GM21423 (cell line): ENCODE measurements around the gene UMAD1.

Experiments
- ATAC-seq: cut with Tn5 transposase; IDR thresholded peaks from one replicate; pipeline ENCODE4 v1.9.1; 2021; ENCODE audit warnings: mild to moderate bottlenecking, moderate library complexity; ENCODE audit not compliant: unreplicated experiment

The UMAD1 gene

GRCh38 chr7:7761974-7762779 lies 121.6 kb downstream of the UMAD1 start:
- peak; percentile 58 for ATAC-seq

DNA sequence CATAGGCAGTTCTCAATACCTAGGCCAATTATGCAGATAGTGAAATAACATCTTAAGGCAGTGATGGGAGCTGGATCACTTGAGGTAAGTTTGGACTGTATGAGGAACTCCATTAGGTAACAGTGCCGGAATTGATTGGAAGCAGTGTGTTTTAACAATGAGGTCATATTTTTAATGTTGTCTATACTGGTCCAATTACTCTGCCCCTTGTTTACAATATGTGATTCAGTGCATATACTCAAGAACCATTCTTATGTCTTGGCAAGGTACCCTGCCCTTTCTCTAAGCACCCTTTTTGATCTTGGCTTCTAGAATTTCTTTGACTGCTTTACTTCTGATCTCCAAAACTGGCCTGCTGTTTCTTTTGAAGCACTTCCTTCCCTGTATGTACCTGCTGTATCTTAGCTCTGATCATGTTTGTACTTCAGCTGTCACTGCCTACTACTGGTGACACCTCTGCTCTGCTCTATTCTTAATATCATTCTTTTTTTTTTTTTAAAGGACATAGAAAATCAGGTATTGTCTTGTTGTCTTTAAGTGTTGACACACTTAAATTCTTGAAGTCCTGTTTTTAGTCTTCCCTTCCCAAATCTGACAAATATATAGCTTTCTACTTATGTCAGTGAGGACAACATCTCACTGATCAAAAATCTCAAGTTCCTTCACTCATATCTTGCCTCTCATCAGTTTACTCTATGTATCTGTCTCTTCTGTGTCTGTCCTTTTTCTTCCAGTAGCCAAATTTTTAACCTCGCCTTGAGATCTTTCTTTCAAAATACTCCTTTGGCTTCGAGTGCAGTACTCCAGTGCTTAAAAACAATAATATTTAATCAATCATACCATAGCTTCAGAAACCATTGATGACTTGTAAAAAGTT lies 124.2 kb downstream of the UMAD1 start:
- ATAC-seq, result no peak

DNA sequence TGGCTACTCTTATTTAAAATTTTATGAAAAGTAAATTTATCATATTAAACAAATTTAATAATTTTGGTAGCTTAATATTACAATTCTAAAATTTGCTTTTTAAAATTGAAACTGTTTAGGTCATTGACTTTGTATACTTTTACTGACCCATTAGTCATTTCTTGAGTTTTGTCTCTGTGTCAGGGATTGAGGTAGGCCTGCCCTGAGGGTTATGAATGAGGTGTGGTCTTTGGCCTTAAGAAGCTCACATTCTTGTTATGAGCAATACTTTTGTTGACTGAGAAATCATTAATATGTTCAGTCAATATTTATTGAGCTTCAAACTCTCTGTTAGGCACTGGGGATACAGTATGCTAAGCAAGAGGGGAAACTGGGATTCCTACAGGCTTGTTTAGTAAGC lies 124.9 kb downstream of the UMAD1 start:
- ATAC-seq, result peak; percentile 67

GRCh38 chr7:7766671-7767070 lies 126.1 kb downstream of the UMAD1 start:
- ATAC-seq, result no peak

DNA sequence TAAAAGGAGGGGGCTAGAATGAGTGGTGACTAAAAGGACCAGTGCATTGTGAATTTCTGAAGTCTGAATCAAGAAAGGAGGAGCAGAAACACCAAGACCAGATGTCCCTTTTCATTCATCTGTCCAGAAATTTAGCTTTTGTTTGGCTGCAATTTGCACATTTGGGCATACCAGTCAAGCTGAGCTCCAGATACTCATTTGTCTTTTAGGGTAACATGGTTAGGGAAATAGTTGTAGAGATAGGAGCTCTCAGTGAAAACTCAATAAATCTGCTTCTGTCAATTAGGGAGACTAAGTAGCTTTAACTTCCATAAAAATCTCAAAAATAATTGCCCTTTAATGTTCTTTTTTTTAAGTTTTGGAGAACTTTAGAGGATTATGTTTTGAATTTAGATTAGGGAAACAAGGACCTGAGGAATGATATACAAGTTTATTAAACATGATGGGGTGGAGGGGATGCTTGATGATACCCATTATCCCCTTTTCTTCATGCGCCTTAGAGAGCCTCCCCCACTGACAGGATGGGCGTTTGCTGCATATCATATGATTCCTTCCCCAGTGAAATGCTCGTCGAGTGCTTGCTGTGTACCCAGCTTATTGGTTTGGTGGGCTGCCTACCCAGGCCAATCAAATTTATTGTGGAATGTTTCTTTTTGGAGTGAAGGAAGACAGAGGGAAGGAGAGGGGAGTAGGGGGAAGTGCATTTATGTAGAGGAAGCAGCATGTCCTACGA lies 128.6 kb downstream of the UMAD1 start:
- no peak for ATAC-seq

- ATAC-seq, result no peak
Observed at GRCh38 chr7:7769710-7770627, 129.4 kb downstream of the UMAD1 start.

DNA sequence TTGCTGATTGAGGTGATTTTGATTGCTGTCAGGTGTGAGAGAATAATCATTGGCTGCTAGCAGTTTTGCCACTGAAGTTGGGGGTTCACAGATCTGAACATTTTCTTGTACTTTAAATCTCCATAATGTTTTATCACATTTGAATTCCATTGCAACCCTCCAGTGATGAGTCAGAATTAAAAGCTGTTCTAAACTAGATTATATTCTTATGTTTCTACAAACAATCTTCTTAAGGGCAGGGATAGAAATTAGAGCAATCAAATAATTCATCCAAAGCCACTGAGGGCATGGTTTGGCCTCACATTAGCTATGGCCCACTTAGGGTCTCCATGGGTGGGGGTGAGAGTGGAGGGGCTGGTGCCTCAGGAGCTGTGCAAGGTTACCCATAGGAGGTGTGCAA lies 130.9 kb downstream of the UMAD1 start:
- ATAC-seq, result no peak

DNA sequence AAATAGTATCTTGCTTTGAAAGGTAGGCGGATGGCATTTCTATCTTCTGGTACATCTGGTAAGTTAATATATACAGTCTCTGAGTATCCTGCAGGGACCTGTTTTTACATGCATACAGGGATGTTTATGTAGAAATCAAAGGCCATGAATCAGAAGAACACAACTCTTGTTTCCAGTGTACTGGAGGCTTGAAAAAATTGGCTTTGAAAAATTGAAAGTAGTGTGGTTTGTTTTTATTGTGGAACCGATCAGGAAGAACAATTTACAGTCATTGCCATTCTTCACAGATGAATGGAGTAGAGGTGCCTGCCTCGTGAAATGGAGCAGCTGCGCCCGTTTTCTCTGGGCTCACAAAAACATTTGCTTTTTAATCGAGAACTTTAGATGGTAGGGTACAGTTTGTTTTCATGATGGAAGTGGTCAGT lies 131.9 kb downstream of the UMAD1 start:
- no peak for ATAC-seq

GRCh38 chr7:7773334-7774309 lies 133.1 kb downstream of the UMAD1 start:
- ATAC-seq, result no peak

DNA sequence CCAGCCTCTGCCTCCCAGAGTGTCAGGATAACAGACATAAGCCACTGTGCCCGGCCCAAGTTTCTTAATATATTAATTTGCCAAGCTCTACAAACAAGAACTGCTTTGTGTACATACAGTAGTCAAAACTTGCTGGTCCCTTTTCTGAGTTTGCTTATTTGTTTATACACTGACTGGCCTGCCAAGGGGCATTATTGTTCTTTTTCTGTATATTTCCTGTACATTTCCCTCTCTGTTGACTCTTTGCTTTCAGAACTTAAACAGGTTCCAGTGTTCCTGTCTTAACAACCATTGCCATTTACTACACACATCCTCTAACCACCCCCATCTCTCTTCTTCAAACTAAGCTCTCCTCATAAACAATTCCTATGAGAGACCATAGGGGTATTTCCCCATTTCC lies 139.3 kb downstream of the UMAD1 start:
- no peak for ATAC-seq

DNA sequence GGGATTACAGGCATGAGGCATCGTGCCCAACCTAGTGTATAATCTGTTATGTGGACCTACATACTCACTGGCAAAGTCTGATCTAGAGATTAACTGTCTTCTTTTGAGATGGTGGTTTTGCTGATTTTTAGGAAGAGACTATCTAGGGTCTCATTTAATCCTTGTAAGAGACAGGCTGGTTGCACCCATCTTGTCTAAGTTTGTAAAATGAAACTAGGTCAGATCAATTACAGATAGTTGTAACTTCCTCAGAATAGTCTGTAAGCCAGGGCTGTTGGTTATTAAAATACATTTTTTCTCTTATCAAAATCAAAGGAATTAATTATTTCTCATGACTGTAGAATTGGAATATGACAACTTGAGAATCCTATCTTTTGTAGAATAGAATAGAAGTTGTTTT lies 142.4 kb downstream of the UMAD1 start:
- ATAC-seq, result no peak

DNA sequence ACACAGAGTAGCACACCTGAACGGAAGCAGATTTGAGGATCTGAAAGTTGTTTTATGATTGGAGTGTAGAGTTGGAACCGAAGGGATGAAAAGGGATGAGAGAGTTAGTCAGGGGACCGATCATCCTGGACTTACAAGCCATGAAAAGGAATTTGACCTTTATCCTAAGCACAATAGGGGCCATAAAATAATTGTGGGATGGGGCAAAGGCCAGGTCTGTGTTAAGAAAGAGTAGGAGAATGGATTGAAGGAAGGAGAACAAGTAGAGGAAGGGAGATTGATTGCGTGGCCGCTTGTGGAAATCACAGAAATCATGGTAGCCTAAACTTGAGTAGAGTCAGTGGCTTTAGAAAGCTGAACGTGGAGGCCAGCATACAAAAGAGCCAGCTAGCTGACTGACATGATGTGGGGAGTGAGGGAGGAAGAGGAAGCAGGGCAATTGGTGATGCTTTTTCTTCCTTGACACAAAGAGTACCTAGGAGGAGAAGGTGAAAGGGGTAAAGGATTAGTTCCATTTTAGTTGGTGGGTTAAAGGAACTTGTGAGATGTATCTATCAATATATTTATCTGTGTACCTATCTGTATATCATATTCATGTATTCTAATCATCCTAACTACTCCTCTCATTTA lies 144.9 kb downstream of the UMAD1 start:
- no peak for ATAC-seq

- no peak for ATAC-seq
Observed at GRCh38 chr7:7786595-7786994, 146.0 kb downstream of the UMAD1 start.

DNA sequence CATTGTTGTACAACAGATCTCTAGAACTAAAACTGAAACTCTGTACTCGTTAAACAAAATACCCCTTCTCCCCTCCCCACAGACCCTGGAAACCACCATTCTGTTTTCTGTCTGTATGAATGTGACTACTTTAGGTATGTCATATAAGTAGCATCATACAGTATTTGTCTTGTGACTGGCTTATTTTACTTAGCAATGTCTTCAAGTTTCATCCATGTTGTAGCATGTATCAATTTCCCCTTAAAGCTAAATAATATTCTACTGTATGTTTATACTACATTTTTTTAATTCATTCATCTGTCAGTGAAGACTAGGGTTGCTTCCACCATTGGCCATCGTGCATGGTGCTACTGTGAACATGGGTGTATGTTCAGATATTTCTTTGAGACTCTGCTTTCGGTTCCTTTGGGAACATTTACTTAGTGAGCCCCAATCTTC lies 149.0 kb downstream of the UMAD1 start:
- peak; percentile 81 for ATAC-seq

GRCh38 chr7:7790041-7790741 lies 149.6 kb downstream of the UMAD1 start:
- ATAC-seq, result no peak

- ATAC-seq, result no peak
Observed at GRCh38 chr7:7791523-7791922, 151.0 kb downstream of the UMAD1 start.

GRCh38 chr7:7792056-7792455 lies 151.5 kb downstream of the UMAD1 start:
- ATAC-seq, result no peak

DNA sequence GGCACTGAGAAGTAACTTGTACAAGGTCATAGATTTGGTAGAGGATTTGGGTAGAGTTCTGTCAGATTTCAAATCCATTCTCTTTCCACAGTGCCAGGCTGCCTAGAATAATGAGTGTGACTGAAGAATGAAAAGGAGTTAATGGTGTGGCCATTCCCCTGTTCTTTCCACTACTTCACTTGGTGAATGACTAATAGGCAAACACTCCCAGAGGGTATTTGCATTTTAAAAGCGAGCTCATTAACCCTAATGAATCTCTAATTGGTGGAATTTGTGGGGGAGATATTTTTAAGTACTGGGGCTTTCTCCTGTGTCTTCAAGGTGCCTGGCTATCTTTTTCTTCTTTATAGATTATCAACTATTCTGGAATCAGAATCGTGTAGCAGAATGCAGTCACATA lies 152.7 kb downstream of the UMAD1 start:
- ATAC-seq, result no peak
